ENCODE measurements around the gene NPAS1. TPM values are rescaled to one million over a fixed set of nuclear protein-coding genes. Genes with fewer than 3 reads are reported as not detected.
A peak's percentile ranks its signal among the peaks of the same experiment; 100 is the strongest.

NPAS1 gene
- total and polyA plus RNA-seq, 2 experiments from 2014 or later = 5.6 to 9.8 TPM

DNA sequence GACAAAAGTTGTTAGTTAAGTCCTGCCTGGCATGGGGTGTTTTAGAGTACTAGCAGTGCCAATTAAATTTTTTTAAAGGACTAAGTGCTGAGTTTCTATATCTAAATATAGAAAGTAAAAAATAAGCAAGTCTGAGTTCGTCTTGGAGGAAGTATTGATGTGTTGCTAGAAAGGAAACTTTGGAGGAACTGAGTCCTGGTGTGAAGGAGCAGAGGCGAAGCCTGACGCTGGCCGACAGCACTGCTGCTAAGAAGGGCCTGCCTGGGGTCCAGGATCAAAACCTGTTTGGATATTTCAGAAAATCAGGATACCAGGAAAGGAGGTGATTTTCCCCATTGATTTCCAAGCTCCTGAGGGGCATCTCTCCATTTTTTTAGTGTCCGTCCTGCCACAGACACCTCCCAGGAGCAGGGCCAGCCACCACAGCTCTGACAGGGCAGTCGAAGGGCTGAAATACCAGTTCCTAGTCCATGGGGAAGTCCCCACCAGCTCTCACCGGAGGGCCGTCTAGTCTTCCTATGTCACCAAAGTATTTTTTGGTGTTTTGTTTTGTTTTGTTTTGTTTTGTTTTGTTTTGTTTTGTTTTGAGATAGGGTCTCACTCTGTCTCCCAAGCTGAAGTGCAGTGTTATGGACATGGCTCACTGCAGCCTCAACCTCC lies 38.2 kb upstream of the NPAS1 start:
- TF ChIP-seq CREB1 (CRISPR knock-in tag; IDR thresholded peaks at IDR 0.05; ENCODE audit: low read depth) (no peak), ZNF114 (CRISPR knock-in tag; IDR thresholded peaks at IDR 0.05) (no peak), REST (IDR thresholded peaks at IDR 0.05; ENCODE audit: unreplicated experiment) (no peak), EZH2phosphoT487 (IDR thresholded peaks at IDR 0.05; ENCODE audit: unreplicated experiment) (no peak), ZNF462 (CRISPR knock-in tag; IDR thresholded peaks at IDR 0.05) (no peak), STAT1 (IDR thresholded peaks at IDR 0.05; ENCODE audit: unreplicated experiment) (no peak), POLR2AphosphoS5 (IDR thresholded peaks at IDR 0.05; ENCODE audit: low read depth) (no peak), ZNF331 (CRISPR knock-in tag; IDR thresholded peaks at IDR 0.05; ENCODE audit: low read depth) (no peak), JUNB (IDR thresholded peaks at IDR 0.05; ENCODE audit: unreplicated experiment) (no peak), NANOG (IDR thresholded peaks at IDR 0.05; ENCODE audit: borderline replicate concordance) (no peak), EZH2 (IDR thresholded peaks at IDR 0.05; ENCODE audit: low read depth, unreplicated experiment) (no peak), ETS1 (IDR thresholded peaks at IDR 0.05) (no peak), CTCF (conservative IDR thresholded peaks at IDR 0.05; ENCODE audit: low read depth in 2 of 2) (no peak)
- Histone ChIP-seq H3F3A (replicated peaks; ENCODE audit: low read depth) (peaks cover 13% of the 10 kb centered on the region; the same call in 1 of the 2 replicates), H2AFZ (no peak overlapping the region), H3K79me2 (replicated peaks; ENCODE audit: insufficient read depth) (peaks cover 16% of the 10 kb centered on the region), H3K27ac (ENCODE audit: low read depth) (peak overlapping the region; percentile 60; the same call in 1 of the 2 replicates), H4K20me1 (replicated peaks; ENCODE audit: insufficient read depth) (peaks cover 5% of the 10 kb centered on the region), H3K27me3 (ENCODE audit: insufficient read depth) (no peaks in the 10 kb centered on the region), H3K36me3 (ENCODE audit: insufficient read depth) (no peaks in the 10 kb centered on the region), H3K9me2 (ENCODE audit: insufficient read depth) (no peaks in the 10 kb centered on the region), H3K4me3 (no peak overlapping the region), H3K4me2 (no peak overlapping the region), H3K4me1 (ENCODE audit: insufficient read depth) (peaks cover 23% of the 10 kb centered on the region)
- H3K27ac Mint-ChIP-seq = no peak overlapping the region
- peaks cover 9% of the 10 kb centered on the region for H3K27me3 Mint-ChIP-seq (ENCODE audit: insufficient read depth, low read depth, poor library complexity)
- peaks cover 34% of the 10 kb centered on the region for H3K4me1 Mint-ChIP-seq
- DNase-seq (ENCODE audit: low spot score) (no peak), ATAC-seq (no peak)
- H3K9me3 Mint-ChIP-seq = no peaks in the 10 kb centered on the region
- H3K36me3 Mint-ChIP-seq (ENCODE audit: low read depth) = no peaks in the 10 kb centered on the region; the same call in 2 of the 3 replicates
- H3K4me3 Mint-ChIP-seq = no peak overlapping the region

Measured in GM23338 (cell line).